ENCODE results near the gene HMGB1. TPM values are rescaled to one million over a fixed set of nuclear protein-coding genes. Genes with fewer than 3 reads are reported as not detected.

Gene HMGB1
- total and polyA plus RNA-seq, 2 donors (not counting 3 experiments of a cell fraction or from before 2014, with no cell fraction given): 111 to 670 TPM

- peak; percentile 65 for DNase-seq (ENCODE audit: low read depth, low spot score)
- Histone ChIP-seq H4K20me1 (replicated peaks; ENCODE audit: control insufficient read depth, extremely low read depth, insufficient read depth, low read length) (no peaks in the 10 kb centered on the region), H3K4me1 (ENCODE audit: control insufficient read depth, extremely low read depth, insufficient read depth, low read length) (peaks cover 10% of the 10 kb centered on the region), H3K4me3 (replicated peaks in 1 of 3; ENCODE audit: insufficient read depth in 1 of 3, low read depth in 1 of 3, low read length in 3 of 3) (peak within 1 kb of the TSS; percentile 54 to 81 (median 77)), H3K9ac (replicated peaks; ENCODE audit: extremely low read depth, insufficient read depth, low read length) (peak within 1 kb of the TSS; percentile 73), H3K9me1 (replicated peaks; ENCODE audit: control insufficient read depth, extremely low read depth, insufficient read depth, low read length) (no peaks in the 10 kb centered on the region), H3K4me2 (ENCODE audit: insufficient read depth, low read length) (peak within 1 kb of the TSS; percentile 88), H3K9me3 (replicated peaks; ENCODE audit: control insufficient read depth, insufficient read depth, low read length) (no peaks in the 10 kb centered on the region), H3K36me3 (ENCODE audit: control insufficient read depth in 2 of 2, extremely low read depth in 1 of 2, insufficient read depth in 2 of 2, low read length in 2 of 2) (no peaks in the 10 kb centered on the region), H3K27me3 (ENCODE audit: control insufficient read depth in 2 of 2, insufficient read depth in 2 of 2, low read length in 2 of 2) (no peaks in the 10 kb centered on the region), H2AFZ (ENCODE audit: low read depth, low read length) (peak within 1 kb of the TSS; percentile 91), H3K27ac (ENCODE audit: insufficient read depth, low read depth, low read length) (peak within 1 kb of the TSS; percentile 40), H3K79me2 (ENCODE audit: control insufficient read depth, insufficient read depth, low read length) (no peaks in the 10 kb centered on the region)
- intact Hi-C loops (cut with micrococcal nuclease): loop anchor here (5.0 to 10.0 kb wide), 2 partner anchors 35 to 623 kb away; no protein-coding TSS in a partner anchor
- TF ChIP-seq POLR2A (IDR thresholded peaks at IDR 0.05; ENCODE audit: low read depth, low read length) (peak; percentile 16), GATA2 (IDR thresholded peaks at IDR 0.05; ENCODE audit: insufficient read depth, insufficient read length, low read depth, low read length) (no peak), POLR2AphosphoS5 (IDR thresholded peaks at IDR 0.05; ENCODE audit: insufficient read depth, low read depth, low read length) (no peak)
- TF ChIP-seq, protein P1, sequence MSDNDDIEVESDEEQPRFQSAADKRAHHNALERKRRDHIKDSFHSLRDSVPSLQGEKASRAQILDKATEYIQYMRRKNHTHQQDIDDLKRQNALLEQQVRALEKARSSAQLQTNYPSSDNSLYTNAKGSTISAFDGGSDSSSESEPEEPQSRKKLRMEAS (IDR thresholded peaks at IDR 0.05; ENCODE audit: insufficient read depth, insufficient read length): no peak
- dilution Hi-C loops (cut with MboI; ENCODE audit: extremely low pct_ligation_motif_present, low sequenced_read_pairs): no loop called here
- ChIA-PET CTCF (interaction anchor here (0.6 to 1.0 kb wide), 7 partner anchors 9 to 67 kb away, joined by 3 to 9 read pairs (median 3); no protein-coding TSS in a partner anchor), POLR2A (interaction anchor here (0.8 to 1.2 kb wide), 6 partner anchors 9 to 280 kb away, joined by 3 to 5 read pairs (median 4); no protein-coding TSS in a partner anchor)
- FAIRE-seq: peak; percentile 73
- BruUV-seq (replicated peaks): TSS peak; percentile 33
These were observed 43.5 kb downstream of the HMGB1 start, which contains the start of gene UBE2L5 for GRCh38 chr13:30422054-30422839. UBE2L5 (plus strand) TSS chr13:30422493; CDS start chr13:30427991, 5,498 bp downstream.

Data from endothelial cell of umbilical vein (primary cell).